GM18499 (cell line): ENCODE measurements around the gene ARHGEF3.

Experiments used
- ATAC-seq: cut with Tn5 transposase; IDR thresholded peaks from one replicate; pipeline ENCODE4 v1.9.1; 2021; ENCODE audit warnings: moderate number of reproducible peaks; ENCODE audit not compliant: insufficient read depth, unreplicated experiment

ARHGEF3 gene

GRCh38 chr3:56799251-56799882, 2.4 kb downstream of the ARHGEF3 start:
- ATAC-seq = no peak

- no peak for ATAC-seq
These were observed 4.8 kb downstream of the ARHGEF3 start for GRCh38 chr3:56796996-56797395.

- no peak for ATAC-seq
These were observed 5.5 kb downstream of the ARHGEF3 start for GRCh38 chr3:56796202-56796601.

GRCh38 chr3:56795829-56796185, 5.9 kb downstream of the ARHGEF3 start:
- no peak for ATAC-seq

- ATAC-seq = no peak
These were observed 6.5 kb downstream of the ARHGEF3 start for GRCh38 chr3:56795097-56795828.

GRCh38 chr3:56792193-56792592, 9.6 kb downstream of the ARHGEF3 start:
- ATAC-seq = no peak

GRCh38 chr3:56790016-56790821, 11.5 kb downstream of the ARHGEF3 start:
- ATAC-seq = no peak

GRCh38 chr3:56789076-56789475, 12.7 kb downstream of the ARHGEF3 start:
- ATAC-seq = no peak

GRCh38 chr3:56788521-56788920, 13.2 kb downstream of the ARHGEF3 start:
- ATAC-seq = no peak

GRCh38 chr3:56787784-56788256, 13.9 kb downstream of the ARHGEF3 start:
- ATAC-seq = no peak

GRCh38 chr3:56787258-56787775, 14.4 kb downstream of the ARHGEF3 start:
- no peak for ATAC-seq

GRCh38 chr3:56785499-56785898, 16.2 kb downstream of the ARHGEF3 start:
- ATAC-seq = no peak

GRCh38 chr3:56784448-56785001, 17.2 kb downstream of the ARHGEF3 start:
- ATAC-seq = no peak

- ATAC-seq = peak; percentile 94
These were observed 17.9 kb downstream of the ARHGEF3 start for GRCh38 chr3:56783644-56784447.

- ATAC-seq = no peak
These were observed 18.8 kb downstream of the ARHGEF3 start for GRCh38 chr3:56782906-56783305.

GRCh38 chr3:56782215-56782614, 19.5 kb downstream of the ARHGEF3 start:
- no peak for ATAC-seq

- no peak for ATAC-seq
These were observed 20.0 kb downstream of the ARHGEF3 start for GRCh38 chr3:56781762-56782161.

GRCh38 chr3:56780936-56781335, 20.8 kb downstream of the ARHGEF3 start:
- ATAC-seq = no peak

- ATAC-seq = no peak
These were observed 22.9 kb downstream of the ARHGEF3 start for GRCh38 chr3:56778893-56779292.

GRCh38 chr3:56776556-56776950, 25.2 kb downstream of the ARHGEF3 start:
- no peak for ATAC-seq
